ENCODE measurements around the gene DYRK4. TPM values are rescaled to one million over a fixed set of nuclear protein-coding genes. Genes with fewer than 3 reads are reported as not detected.

The DYRK4 gene
- polyA plus RNA-seq, 1 donor (not counting 4 experiments of a cell fraction or from before 2014, with no cell fraction given): 64.6 TPM

DNA sequence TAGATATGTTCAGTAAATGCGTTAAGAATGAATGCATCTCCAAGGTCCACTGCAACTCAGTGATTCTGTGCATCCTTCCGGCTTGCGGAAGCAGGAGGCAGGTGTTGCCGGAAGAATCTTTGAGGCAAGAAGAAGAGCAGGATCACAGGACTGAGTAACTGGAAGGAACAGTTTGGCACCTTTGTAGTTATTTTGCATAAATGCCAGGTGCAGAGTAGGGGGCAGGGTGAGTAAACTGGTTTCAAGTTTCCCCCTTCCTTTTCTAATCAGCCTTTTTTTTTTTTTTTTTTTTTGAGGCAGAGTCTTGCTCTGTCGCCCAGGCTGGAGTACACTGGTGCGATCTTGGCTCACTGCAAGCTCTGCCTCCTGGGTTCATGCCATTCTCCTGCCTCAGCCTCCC is 22.3 kb downstream of the DYRK4 start:
- no peak overlapping the region for H3K9ac ChIP-seq (ENCODE audit: control insufficient read depth, extremely low read depth, insufficient read depth, low read length)
- H4K20me1 ChIP-seq (ENCODE audit: control insufficient read depth, extremely low read depth, insufficient read depth, low read length): no peaks in the 10 kb centered on the region
- no peak overlapping the region for H3K4me3 ChIP-seq (ENCODE audit: control insufficient read depth in 2 of 3, extremely low read depth in 1 of 3, insufficient read depth in 2 of 3, low read depth in 1 of 3, low read length in 3 of 3)
- no peak for DNase-seq (ENCODE audit: low read depth, low spot score)
- H3K36me3 ChIP-seq (ENCODE audit: control insufficient read depth in 2 of 2, extremely low read depth in 1 of 2, insufficient read depth in 2 of 2, low read length in 2 of 2): no peaks in the 10 kb centered on the region
- H3K79me2 ChIP-seq (ENCODE audit: control insufficient read depth, insufficient read depth, low read length): no peaks in the 10 kb centered on the region
- no peaks in the 10 kb centered on the region for H3K4me1 ChIP-seq (ENCODE audit: control insufficient read depth, extremely low read depth, insufficient read depth, low read length)
- dilution Hi-C loops (cut with MboI; ENCODE audit: extremely low pct_ligation_motif_present, low sequenced_read_pairs): no loop called here
- no peak overlapping the region for H3K4me2 ChIP-seq (ENCODE audit: control insufficient read depth, extremely low read depth, insufficient read depth, low read depth, low read length)
- no peaks in the 10 kb centered on the region for H3K9me3 ChIP-seq (ENCODE audit: control insufficient read depth, low read depth, low read length)
- H3K27me3 ChIP-seq (ENCODE audit: control insufficient read depth, extremely low read depth, insufficient read depth, low read length): no peaks in the 10 kb centered on the region
- no peak for FAIRE-seq
- H3K27ac ChIP-seq (ENCODE audit: control insufficient read depth, insufficient read depth, low read length): no peak overlapping the region
- TF ChIP-seq EZH2 (IDR thresholded peaks at IDR 0.05; ENCODE audit: low read length): no peak
- TF ChIP-seq CTCF (optimal IDR thresholded peaks at IDR 0.05 in 1 of 3, IDR thresholded peaks at IDR 0.05 in 1 of 3, conservative IDR thresholded peaks at IDR 0.05 in 1 of 3; ENCODE audit: extremely low read depth in 1 of 3, insufficient read depth in 2 of 3, low read length in 3 of 3): no peak
- no peaks in the 10 kb centered on the region for H3K9me1 ChIP-seq (ENCODE audit: control insufficient read depth, extremely low read depth, insufficient read depth, low read length)
- H2AFZ ChIP-seq (ENCODE audit: control insufficient read depth, low read length): no peak overlapping the region

DNA sequence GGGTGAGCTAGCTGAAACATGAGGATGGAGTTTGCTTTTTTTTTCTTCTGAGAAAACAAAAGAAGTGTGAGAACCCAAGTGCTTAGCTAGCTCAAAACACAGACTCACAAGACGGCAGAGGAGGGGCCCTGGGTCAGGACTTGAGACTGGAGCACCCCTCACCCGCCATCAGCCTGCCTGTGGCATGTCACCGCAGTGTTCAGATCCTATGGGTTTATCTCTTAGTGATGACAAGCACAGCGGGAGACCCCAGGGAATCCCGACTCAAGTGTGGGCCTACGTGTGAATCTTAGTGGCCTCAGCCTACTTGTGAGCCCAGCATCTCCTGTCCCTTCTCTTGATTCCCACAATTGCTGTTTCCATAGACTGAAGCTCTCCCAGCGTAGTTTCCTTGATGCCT is 22.9 kb downstream of the DYRK4 start:
- no peak for DNase-seq (ENCODE audit: low read depth, low spot score)

More for the DNA sequence above, 22.9 kb downstream of the DYRK4 start:
- TF ChIP-seq EZH2 (IDR thresholded peaks at IDR 0.05; ENCODE audit: low read length): no peak
- no peak for TF ChIP-seq CTCF (optimal IDR thresholded peaks at IDR 0.05 in 1 of 3, IDR thresholded peaks at IDR 0.05 in 1 of 3, conservative IDR thresholded peaks at IDR 0.05 in 1 of 3; ENCODE audit: extremely low read depth in 1 of 3, insufficient read depth in 2 of 3, low read length in 3 of 3)
- H3K27me3 ChIP-seq (ENCODE audit: control insufficient read depth, extremely low read depth, insufficient read depth, low read length): no peaks in the 10 kb centered on the region
- H3K36me3 ChIP-seq (ENCODE audit: control insufficient read depth in 2 of 2, extremely low read depth in 1 of 2, insufficient read depth in 2 of 2, low read length in 2 of 2): no peaks in the 10 kb centered on the region
- no peaks in the 10 kb centered on the region for H3K79me2 ChIP-seq (ENCODE audit: control insufficient read depth, insufficient read depth, low read length)
- H3K4me3 ChIP-seq (ENCODE audit: control insufficient read depth in 2 of 3, extremely low read depth in 1 of 3, insufficient read depth in 2 of 3, low read depth in 1 of 3, low read length in 3 of 3): no peak overlapping the region
- no peak overlapping the region for H3K27ac ChIP-seq (ENCODE audit: control insufficient read depth, insufficient read depth, low read length)
- dilution Hi-C loops (cut with MboI; ENCODE audit: extremely low pct_ligation_motif_present, low sequenced_read_pairs): no loop called here
- no peaks in the 10 kb centered on the region for H4K20me1 ChIP-seq (ENCODE audit: control insufficient read depth, extremely low read depth, insufficient read depth, low read length)
- H3K9me3 ChIP-seq (ENCODE audit: control insufficient read depth, low read depth, low read length): no peaks in the 10 kb centered on the region
- H3K4me2 ChIP-seq (ENCODE audit: control insufficient read depth, extremely low read depth, insufficient read depth, low read depth, low read length): no peak overlapping the region
- no peak overlapping the region for H3K9ac ChIP-seq (ENCODE audit: control insufficient read depth, extremely low read depth, insufficient read depth, low read length)
- H3K9me1 ChIP-seq (ENCODE audit: control insufficient read depth, extremely low read depth, insufficient read depth, low read length): no peaks in the 10 kb centered on the region
- H3K4me1 ChIP-seq (ENCODE audit: control insufficient read depth, extremely low read depth, insufficient read depth, low read length): no peaks in the 10 kb centered on the region
- no peak overlapping the region for H2AFZ ChIP-seq (ENCODE audit: control insufficient read depth, low read length)
- FAIRE-seq: no peak
